GM12878 (cell line): Measurements from ENCODE around the gene PSENEN. TPM values are rescaled to one million over a fixed set of nuclear protein-coding genes. Genes with fewer than 3 reads are reported as not detected.
A peak's percentile ranks its signal among the peaks of the same experiment; 100 is the strongest.

ENCODE experiments used
- BHLHE40 ChIP-seq, 2 experiments: fragments of 450-650 bp in 1 of 2; IDR thresholded peaks; 2 replicates each; pipeline ENCODE4 v1.6.1; 2011 to 2017; ENCODE audit warnings: low read depth in 2 of 2, borderline replicate concordance in 1 of 2, improper control_type of control experiment in 1 of 2, low read length in 1 of 2, mild to moderate bottlenecking in 1 of 2
- CEBPZ ChIP-seq: fragments of 150-350 bp; IDR thresholded peaks from 2 replicates; pipeline ENCODE4 v1.6.1; 2016; ENCODE audit warnings: low read depth, low read length
- FOS ChIP-seq: IDR thresholded peaks from 3 replicates; pipeline ENCODE4 v1.6.1; 2011; ENCODE audit warnings: borderline replicate concordance; ENCODE audit not compliant: insufficient read length; ENCODE audit errors: extremely low read depth
- HCFC1 ChIP-seq: fragments of 150-350 bp; IDR thresholded peaks from 2 replicates; pipeline ENCODE4 v1.6.1; 2014; ENCODE audit warnings: low read length
- HSF1 ChIP-seq: fragments of 150-350 bp; IDR thresholded peaks from 2 replicates; pipeline ENCODE4 v1.6.1; 2014; ENCODE audit warnings: mild to moderate bottlenecking, low read depth, low read length
- IRF4 ChIP-seq: IDR thresholded peaks from 2 replicates; pipeline ENCODE4 v1.6.1; 2011; ENCODE audit warnings: low read depth, low read length
- MEF2A ChIP-seq: IDR thresholded peaks from 2 replicates; pipeline ENCODE4 v1.6.1; 2011; ENCODE audit warnings: low read depth, mild to moderate bottlenecking, low read length, moderate library complexity; ENCODE audit not compliant: insufficient read depth
- MTA2 ChIP-seq: fragments of 450-650 bp; IDR thresholded peaks from 2 replicates; pipeline ENCODE4 v1.6.1; 2016; ENCODE audit warnings: low read depth, mild to moderate bottlenecking, moderate library complexity
- PML ChIP-seq: IDR thresholded peaks from 2 replicates; pipeline ENCODE4 v1.6.1; 2012; ENCODE audit warnings: low read length, inconsistent platforms
- RBBP5 ChIP-seq: fragments of 200-600 bp; sonication (generic); conservative IDR thresholded peaks from 2 replicates; pipeline ENCODE4 v1.6.1; 2016
- RELA ChIP-seq: fragments of 450-650 bp; IDR thresholded peaks from 2 replicates; pipeline ENCODE4 v1.8.0; 2014; ENCODE audit warnings: borderline replicate concordance; ENCODE audit not compliant: partially characterized antibody
- SIX5 ChIP-seq: IDR thresholded peaks from 2 replicates; pipeline ENCODE4 v1.6.1; 2011; ENCODE audit warnings: mild to moderate bottlenecking, low read depth, low read length, moderate library complexity; ENCODE audit not compliant: severe bottlenecking
- SMAD1 ChIP-seq: fragments of 450-650 bp; IDR thresholded peaks from 2 replicates; pipeline ENCODE4 v1.6.1; 2018; ENCODE audit warnings: mild to moderate bottlenecking, low read depth; ENCODE audit not compliant: partially characterized antibody
- STAT1 ChIP-seq: fragments of 450-650 bp; conservative IDR thresholded peaks from 2 replicates; pipeline ENCODE4 v1.6.1; 2014; ENCODE audit warnings: antibody characterized with exemption, mild to moderate bottlenecking
- WRNIP1 ChIP-seq: IDR thresholded peaks from 2 replicates; pipeline ENCODE4 v1.6.1; 2011; ENCODE audit warnings: low read depth, low read length, improper control_type of control experiment, borderline replicate concordance
- polyA plus RNA-seq, 11 experiments: library from polyadenylated mRNA; depleted of rRNA in 4 of 11; unstranded in 6 of 11; stranded (reverse) in 5 of 11; fragments of >200 nt; fragmentation: Nextera tagmentation in 4 of 11; fragmentation: Illumina TruSeq in 1 of 11; extraction: Ambion mirVana in 4 of 11; extraction: Trizol in 1 of 11; gene quantifications; 1 replicate in 1 of 11; 2 replicates in 10 of 11; pipeline versions ENCODE4 v1.2.1 to v1.2.3, GENCODE V29; 2011 to 2016; ENCODE audit warnings: inconsistent platforms in 2 of 11, missing spikeins in 2 of 11, low read depth in 1 of 11
- total RNA-seq, 4 experiments: library from RNA; depleted of rRNA in 3 of 4; stranded (reverse); fragments of >200 nt in 3 of 4; fragmentation: Illumina TruSeq in 1 of 4; extraction: Trizol in 1 of 4; gene quantifications; 2 replicates each; pipeline versions ENCODE4 v1.2.1 to v1.2.3, GENCODE V29; 2013 to 2021
- TF ChIP-seq, protein P1 (sequence below): fragments of 450-650 bp; IDR thresholded peaks from 2 replicates; pipeline ENCODE4 v1.6.1; 2017; ENCODE audit warnings: mild to moderate bottlenecking, low read depth, inconsistent platforms; ENCODE audit not compliant: poor library complexity, severe bottlenecking
- TF ChIP-seq, protein P2 (sequence below), 3 experiments: IDR thresholded peaks in 2 of 3; conservative IDR thresholded peaks in 1 of 3; 2 replicates each; pipeline ENCODE4 v1.5.1; 2011; ENCODE audit warnings: low read depth in 3 of 3, low read length in 3 of 3, mild to moderate bottlenecking in 3 of 3, control low read depth in 2 of 3, moderate library complexity in 2 of 3, inconsistent platforms in 1 of 3, mixed read lengths in 1 of 3; ENCODE audit not compliant: control insufficient read depth in 2 of 3, insufficient read depth in 1 of 3; ENCODE audit errors: extremely low read depth in 1 of 3
- TF ChIP-seq, protein P3 (sequence below): fragments of 450-650 bp; IDR thresholded peaks from 2 replicates; pipeline ENCODE4 v1.6.1; 2017; ENCODE audit warnings: borderline replicate concordance
- TF ChIP-seq, protein P4 (sequence below): IDR thresholded peaks from 2 replicates; pipeline ENCODE4 v1.6.1; 2012; ENCODE audit warnings: low read depth, low read length, improper control_type of control experiment

Gene PSENEN
- total and polyA plus RNA-seq, 10 of the 15 experiments (the other 5 are each of a cell fraction or from before 2014, with no cell fraction given) = 14.4 to 178 (median 43.5) TPM

GRCh38 chr19:35717665-35718344, 27.6 kb upstream of the PSENEN start, which contains the start of gene KMT2B (continued):
- TF ChIP-seq CEBPZ (no peak), SMAD1 (no peak), HSF1 (no peak), STAT1 (no peak), MEF2A (no peak), BHLHE40 (IDR thresholded peaks at IDR 0.05; ENCODE audit: borderline replicate concordance in 1 of 2, low read depth in 2 of 2, low read length in 1 of 2) (peak in 1 of 2 experiments; percentile 60; a peak in 2 of 4 replicates), HCFC1 (peak; percentile 70), IRF4 (no peak), SIX5 (peak; percentile 1), MTA2 (no peak), FOS (no peak), WRNIP1 (no peak), RBBP5 (no peak), RELA (peak; percentile 45), PML (no peak)
- TF ChIP-seq, protein P1, sequence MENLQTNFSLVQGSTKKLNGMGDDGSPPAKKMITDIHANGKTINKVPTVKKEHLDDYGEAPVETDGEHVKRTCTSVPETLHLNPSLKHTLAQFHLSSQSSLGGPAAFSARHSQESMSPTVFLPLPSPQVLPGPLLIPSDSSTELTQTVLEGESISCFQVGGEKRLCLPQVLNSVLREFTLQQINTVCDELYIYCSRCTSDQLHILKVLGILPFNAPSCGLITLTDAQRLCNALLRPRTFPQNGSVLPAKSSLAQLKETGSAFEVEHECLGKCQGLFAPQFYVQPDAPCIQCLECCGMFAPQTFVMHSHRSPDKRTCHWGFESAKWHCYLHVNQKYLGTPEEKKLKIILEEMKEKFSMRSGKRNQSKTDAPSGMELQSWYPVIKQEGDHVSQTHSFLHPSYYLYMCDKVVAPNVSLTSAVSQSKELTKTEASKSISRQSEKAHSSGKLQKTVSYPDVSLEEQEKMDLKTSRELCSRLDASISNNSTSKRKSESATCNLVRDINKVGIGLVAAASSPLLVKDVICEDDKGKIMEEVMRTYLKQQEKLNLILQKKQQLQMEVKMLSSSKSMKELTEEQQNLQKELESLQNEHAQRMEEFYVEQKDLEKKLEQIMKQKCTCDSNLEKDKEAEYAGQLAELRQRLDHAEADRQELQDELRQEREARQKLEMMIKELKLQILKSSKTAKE = no peak
- TF ChIP-seq, protein P2, sequence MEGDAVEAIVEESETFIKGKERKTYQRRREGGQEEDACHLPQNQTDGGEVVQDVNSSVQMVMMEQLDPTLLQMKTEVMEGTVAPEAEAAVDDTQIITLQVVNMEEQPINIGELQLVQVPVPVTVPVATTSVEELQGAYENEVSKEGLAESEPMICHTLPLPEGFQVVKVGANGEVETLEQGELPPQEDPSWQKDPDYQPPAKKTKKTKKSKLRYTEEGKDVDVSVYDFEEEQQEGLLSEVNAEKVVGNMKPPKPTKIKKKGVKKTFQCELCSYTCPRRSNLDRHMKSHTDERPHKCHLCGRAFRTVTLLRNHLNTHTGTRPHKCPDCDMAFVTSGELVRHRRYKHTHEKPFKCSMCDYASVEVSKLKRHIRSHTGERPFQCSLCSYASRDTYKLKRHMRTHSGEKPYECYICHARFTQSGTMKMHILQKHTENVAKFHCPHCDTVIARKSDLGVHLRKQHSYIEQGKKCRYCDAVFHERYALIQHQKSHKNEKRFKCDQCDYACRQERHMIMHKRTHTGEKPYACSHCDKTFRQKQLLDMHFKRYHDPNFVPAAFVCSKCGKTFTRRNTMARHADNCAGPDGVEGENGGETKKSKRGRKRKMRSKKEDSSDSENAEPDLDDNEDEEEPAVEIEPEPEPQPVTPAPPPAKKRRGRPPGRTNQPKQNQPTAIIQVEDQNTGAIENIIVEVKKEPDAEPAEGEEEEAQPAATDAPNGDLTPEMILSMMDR (IDR thresholded peaks at IDR 0.05 in 2 of 3, conservative IDR thresholded peaks at IDR 0.05 in 1 of 3; ENCODE audit: control insufficient read depth in 2 of 3, extremely low read depth in 1 of 3, insufficient read depth in 1 of 3, low read depth in 3 of 3, low read length in 3 of 3) = no peak
- TF ChIP-seq, protein P3, sequence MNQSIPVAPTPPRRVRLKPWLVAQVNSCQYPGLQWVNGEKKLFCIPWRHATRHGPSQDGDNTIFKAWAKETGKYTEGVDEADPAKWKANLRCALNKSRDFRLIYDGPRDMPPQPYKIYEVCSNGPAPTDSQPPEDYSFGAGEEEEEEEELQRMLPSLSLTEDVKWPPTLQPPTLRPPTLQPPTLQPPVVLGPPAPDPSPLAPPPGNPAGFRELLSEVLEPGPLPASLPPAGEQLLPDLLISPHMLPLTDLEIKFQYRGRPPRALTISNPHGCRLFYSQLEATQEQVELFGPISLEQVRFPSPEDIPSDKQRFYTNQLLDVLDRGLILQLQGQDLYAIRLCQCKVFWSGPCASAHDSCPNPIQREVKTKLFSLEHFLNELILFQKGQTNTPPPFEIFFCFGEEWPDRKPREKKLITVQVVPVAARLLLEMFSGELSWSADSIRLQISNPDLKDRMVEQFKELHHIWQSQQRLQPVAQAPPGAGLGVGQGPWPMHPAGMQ = no peak
- TF ChIP-seq, protein P4, sequence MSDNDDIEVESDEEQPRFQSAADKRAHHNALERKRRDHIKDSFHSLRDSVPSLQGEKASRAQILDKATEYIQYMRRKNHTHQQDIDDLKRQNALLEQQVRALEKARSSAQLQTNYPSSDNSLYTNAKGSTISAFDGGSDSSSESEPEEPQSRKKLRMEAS = no peak
